Measurements from ENCODE around the gene FOXE1. TPM values are rescaled to one million over a fixed set of nuclear protein-coding genes. Genes with fewer than 3 reads are reported as not detected.

Gene FOXE1
- total RNA-seq, result not detected

- Histone ChIP-seq H3K9me3 (ENCODE audit: low read depth, low read length) (no peaks in the 10 kb centered on the region), H3K4me3 (ENCODE audit: low read length) (peak within 1 kb of the TSS; percentile 13), H3K27me3 (ENCODE audit: insufficient read depth, low read length) (peaks cover 87% of the 10 kb centered on the region), H3K4me1 (ENCODE audit: insufficient read depth, low read length) (peaks cover 43% of the 10 kb centered on the region)
Measured at GRCh38 chr9:97853056-97853843, at the start of gene FOXE1. TSS of gene FOXE1 (plus strand) at chr9:97853226. CDS start at chr9:97853915, 689 bp downstream.

- H3K9me3 ChIP-seq (ENCODE audit: low read depth, low read length), result no peaks in the 10 kb centered on the region
- H3K4me1 ChIP-seq (ENCODE audit: insufficient read depth, low read length), result peaks cover 10% of the 10 kb centered on the region
- no peak overlapping the region for H3K4me3 ChIP-seq (ENCODE audit: low read length)
- H3K27me3 ChIP-seq (ENCODE audit: insufficient read depth, low read length), result peaks cover 37% of the 10 kb centered on the region
Measured at GRCh38 chr9:97804059-97804365, 49.0 kb upstream of the FOXE1 start.

- Histone ChIP-seq H3K27me3 (ENCODE audit: insufficient read depth, low read length) (peaks cover 34% of the 10 kb centered on the region), H3K4me3 (ENCODE audit: low read length) (no peak overlapping the region), H3K9me3 (ENCODE audit: low read depth, low read length) (no peaks in the 10 kb centered on the region), H3K4me1 (ENCODE audit: insufficient read depth, low read length) (peaks cover 10% of the 10 kb centered on the region)
Measured at GRCh38 chr9:97806721-97807120, 46.3 kb upstream of the FOXE1 start.

- Histone ChIP-seq H3K4me3 (ENCODE audit: low read length) (no peak overlapping the region), H3K9me3 (ENCODE audit: low read depth, low read length) (no peaks in the 10 kb centered on the region), H3K27me3 (ENCODE audit: insufficient read depth, low read length) (peaks cover 34% of the 10 kb centered on the region), H3K4me1 (ENCODE audit: insufficient read depth, low read length) (peaks cover 10% of the 10 kb centered on the region)
Measured at GRCh38 chr9:97807681-97808080, 45.3 kb upstream of the FOXE1 start.

GRCh38 chr9:97808415-97808814 lies 44.6 kb upstream of the FOXE1 start:
- H3K9me3 ChIP-seq (ENCODE audit: low read depth, low read length), result no peaks in the 10 kb centered on the region
- H3K4me3 ChIP-seq (ENCODE audit: low read length), result no peak overlapping the region
- H3K4me1 ChIP-seq (ENCODE audit: insufficient read depth, low read length), result peaks cover 10% of the 10 kb centered on the region
- H3K27me3 ChIP-seq (ENCODE audit: insufficient read depth, low read length), result peaks cover 34% of the 10 kb centered on the region

GRCh38 chr9:97808972-97809371 lies 44.1 kb upstream of the FOXE1 start:
- Histone ChIP-seq H3K9me3 (ENCODE audit: low read depth, low read length) (no peaks in the 10 kb centered on the region), H3K27me3 (ENCODE audit: insufficient read depth, low read length) (peaks cover 34% of the 10 kb centered on the region), H3K4me3 (ENCODE audit: low read length) (no peak overlapping the region), H3K4me1 (ENCODE audit: insufficient read depth, low read length) (peaks cover 4% of the 10 kb centered on the region)

GRCh38 chr9:97809666-97810344 lies 43.2 kb upstream of the FOXE1 start:
- peaks cover 26% of the 10 kb centered on the region for H3K27me3 ChIP-seq (ENCODE audit: insufficient read depth, low read length)
- H3K4me1 ChIP-seq (ENCODE audit: insufficient read depth, low read length), result no peaks in the 10 kb centered on the region
- no peaks in the 10 kb centered on the region for H3K9me3 ChIP-seq (ENCODE audit: low read depth, low read length)
- no peak overlapping the region for H3K4me3 ChIP-seq (ENCODE audit: low read length)

- H3K27me3 ChIP-seq (ENCODE audit: insufficient read depth, low read length), result peaks cover 17% of the 10 kb centered on the region
- H3K4me1 ChIP-seq (ENCODE audit: insufficient read depth, low read length), result no peaks in the 10 kb centered on the region
- H3K4me3 ChIP-seq (ENCODE audit: low read length), result no peak overlapping the region
- H3K9me3 ChIP-seq (ENCODE audit: low read depth, low read length), result no peaks in the 10 kb centered on the region
Measured at GRCh38 chr9:97811533-97812246, 41.3 kb upstream of the FOXE1 start.

GRCh38 chr9:97812247-97812543 lies 40.8 kb upstream of the FOXE1 start:
- H3K4me1 ChIP-seq (ENCODE audit: insufficient read depth, low read length), result no peaks in the 10 kb centered on the region
- H3K4me3 ChIP-seq (ENCODE audit: low read length), result no peak overlapping the region
- peaks cover 17% of the 10 kb centered on the region for H3K27me3 ChIP-seq (ENCODE audit: insufficient read depth, low read length)
- H3K9me3 ChIP-seq (ENCODE audit: low read depth, low read length), result no peaks in the 10 kb centered on the region

GRCh38 chr9:97813072-97813471 lies 40.0 kb upstream of the FOXE1 start:
- H3K9me3 ChIP-seq (ENCODE audit: low read depth, low read length), result no peaks in the 10 kb centered on the region
- H3K4me1 ChIP-seq (ENCODE audit: insufficient read depth, low read length), result no peaks in the 10 kb centered on the region
- peaks cover 13% of the 10 kb centered on the region for H3K27me3 ChIP-seq (ENCODE audit: insufficient read depth, low read length)
- H3K4me3 ChIP-seq (ENCODE audit: low read length), result no peak overlapping the region

- H3K27me3 ChIP-seq (ENCODE audit: insufficient read depth, low read length), result peaks cover 56% of the 10 kb centered on the region
- H3K4me3 ChIP-seq (ENCODE audit: low read length), result no peak overlapping the region
- H3K4me1 ChIP-seq (ENCODE audit: insufficient read depth, low read length), result no peaks in the 10 kb centered on the region
- no peaks in the 10 kb centered on the region for H3K9me3 ChIP-seq (ENCODE audit: low read depth, low read length)
Measured at GRCh38 chr9:97819735-97820134, 33.3 kb upstream of the FOXE1 start.

- no peaks in the 10 kb centered on the region for H3K4me1 ChIP-seq (ENCODE audit: insufficient read depth, low read length)
- H3K9me3 ChIP-seq (ENCODE audit: low read depth, low read length), result no peaks in the 10 kb centered on the region
- H3K27me3 ChIP-seq (ENCODE audit: insufficient read depth, low read length), result peaks cover 63% of the 10 kb centered on the region
- H3K4me3 ChIP-seq (ENCODE audit: low read length), result no peak overlapping the region
Measured at GRCh38 chr9:97820373-97820772, 32.7 kb upstream of the FOXE1 start.

GRCh38 chr9:97830884-97831829 lies 21.9 kb upstream of the FOXE1 start:
- H3K4me1 ChIP-seq (ENCODE audit: insufficient read depth, low read length), result peaks cover 13% of the 10 kb centered on the region
- H3K4me3 ChIP-seq (ENCODE audit: low read length), result no peak overlapping the region
- no peaks in the 10 kb centered on the region for H3K9me3 ChIP-seq (ENCODE audit: low read depth, low read length)
- peaks cover 46% of the 10 kb centered on the region for H3K27me3 ChIP-seq (ENCODE audit: insufficient read depth, low read length)

- Histone ChIP-seq H3K9me3 (ENCODE audit: low read depth, low read length) (no peaks in the 10 kb centered on the region), H3K27me3 (ENCODE audit: insufficient read depth, low read length) (peaks cover 49% of the 10 kb centered on the region)
Measured at GRCh38 chr9:97831843-97832636, 21.0 kb upstream of the FOXE1 start.

More at GRCh38 chr9:97831843-97832636, 21.0 kb upstream of the FOXE1 start:
- Histone ChIP-seq H3K4me3 (ENCODE audit: low read length) (no peak overlapping the region), H3K4me1 (ENCODE audit: insufficient read depth, low read length) (peaks cover 13% of the 10 kb centered on the region)

Data from mononuclear cell (primary cell).